HPDE6-E6E7 (cell line): ENCODE results near the gene BICDL2.
"Not testable (repeated sequence)": the region's sequence is repeated elsewhere in the genome, so short reads cannot be mapped to it uniquely, and the experiment has no call there.

Experiments
- DNase-seq: peaks from one replicate; pipeline ENCODE4 v3.0.0; 2011; ENCODE audit warnings: missing footprints; ENCODE audit errors: extremely low spot score

Gene BICDL2, protein sequence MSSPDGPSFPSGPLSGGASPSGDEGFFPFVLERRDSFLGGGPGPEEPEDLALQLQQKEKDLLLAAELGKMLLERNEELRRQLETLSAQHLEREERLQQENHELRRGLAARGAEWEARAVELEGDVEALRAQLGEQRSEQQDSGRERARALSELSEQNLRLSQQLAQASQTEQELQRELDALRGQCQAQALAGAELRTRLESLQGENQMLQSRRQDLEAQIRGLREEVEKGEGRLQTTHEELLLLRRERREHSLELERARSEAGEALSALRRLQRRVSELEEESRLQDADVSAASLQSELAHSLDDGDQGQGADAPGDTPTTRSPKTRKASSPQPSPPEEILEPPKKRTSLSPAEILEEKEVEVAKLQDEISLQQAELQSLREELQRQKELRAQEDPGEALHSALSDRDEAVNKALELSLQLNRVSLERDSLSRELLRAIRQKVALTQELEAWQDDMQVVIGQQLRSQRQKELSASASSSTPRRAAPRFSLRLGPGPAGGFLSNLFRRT

DNA sequence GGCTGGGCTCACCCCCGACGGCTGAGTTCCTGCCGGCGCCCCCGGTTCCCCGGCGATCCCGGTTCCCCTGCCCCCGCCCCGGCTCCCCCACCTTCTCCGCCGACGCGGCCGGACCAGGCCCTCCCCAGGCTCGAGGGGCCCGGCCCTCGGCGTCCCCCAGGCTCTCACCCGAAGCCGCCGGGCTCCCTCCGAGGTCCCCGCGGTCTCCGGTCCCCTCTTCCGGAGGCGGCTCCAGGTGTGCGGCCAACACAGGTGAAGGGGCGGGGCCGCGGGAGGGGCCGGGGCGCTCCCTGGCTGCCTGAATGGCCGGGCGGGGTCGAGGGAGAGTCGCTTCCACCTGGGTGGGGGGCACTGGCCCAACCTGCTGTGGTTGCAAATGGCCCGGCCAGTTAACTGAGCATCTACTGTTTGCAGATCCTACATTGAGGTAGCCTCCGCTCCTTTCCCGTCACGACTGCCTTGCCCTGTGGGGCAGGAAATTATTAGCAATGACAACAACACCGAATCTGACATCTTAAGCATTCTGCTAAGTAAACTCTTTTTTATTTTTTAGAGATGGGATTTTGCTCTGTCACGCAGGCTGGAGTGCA lies at the start of gene BICDL2:
TSS of gene BICDL2 (minus strand) at position 219 of the 590 bp plus-strand sequence. CDS start 1,448 bp downstream, outside the sequence.
- no peak for DNase-seq

- no peak for DNase-seq
These were observed 49.3 kb upstream of the BICDL2 start for GRCh38 chr16:3085868-3086595.

GRCh38 chr16:3084969-3085670 lies 48.4 kb upstream of the BICDL2 start:
- DNase-seq: no peak

GRCh38 chr16:3084491-3084890 lies 47.7 kb upstream of the BICDL2 start:
- DNase-seq: no peak

GRCh38 chr16:3083408-3083807 lies 46.7 kb upstream of the BICDL2 start:
- DNase-seq: not testable (repeated sequence)

DNA sequence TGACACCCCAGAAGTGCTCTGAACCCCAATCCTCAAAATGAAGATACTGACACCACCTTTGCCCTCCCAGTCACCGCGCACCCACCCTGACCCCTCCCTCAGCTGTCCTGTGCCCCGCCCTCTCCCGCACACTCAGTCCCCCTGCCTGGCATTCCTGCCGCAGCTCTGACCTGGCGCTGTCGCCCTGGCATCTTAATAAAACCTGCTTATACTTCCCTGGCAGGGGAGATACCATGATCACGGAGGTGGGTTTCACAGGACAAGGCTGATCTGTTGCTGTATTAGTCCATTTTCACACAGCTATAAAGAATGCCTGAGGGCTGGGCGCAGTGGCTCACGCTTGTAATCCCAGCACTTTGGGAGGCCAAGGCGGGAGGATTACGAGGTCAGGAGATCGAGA lies 45.2 kb upstream of the BICDL2 start:
- DNase-seq: not testable (repeated sequence)

DNA sequence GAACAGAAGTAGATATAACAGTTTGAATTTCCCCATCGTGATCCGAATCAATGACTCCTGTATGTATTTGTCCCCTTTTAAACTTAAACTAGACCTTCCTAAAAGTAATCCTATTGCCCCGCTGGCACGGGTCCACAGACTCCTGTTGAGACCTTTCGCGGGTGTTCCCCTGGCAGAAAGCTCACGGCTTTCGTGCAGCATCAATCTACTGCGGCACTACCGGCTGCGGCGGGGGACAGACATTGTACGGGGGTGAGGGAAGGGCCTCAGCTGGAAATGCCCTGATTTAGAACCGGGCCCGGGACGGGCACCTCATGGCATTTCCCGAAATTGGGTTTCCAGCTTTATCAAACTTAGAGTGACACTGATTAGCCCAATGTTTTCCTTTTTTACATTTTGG lies 43.3 kb upstream of the BICDL2 start:
- DNase-seq: no peak

DNA sequence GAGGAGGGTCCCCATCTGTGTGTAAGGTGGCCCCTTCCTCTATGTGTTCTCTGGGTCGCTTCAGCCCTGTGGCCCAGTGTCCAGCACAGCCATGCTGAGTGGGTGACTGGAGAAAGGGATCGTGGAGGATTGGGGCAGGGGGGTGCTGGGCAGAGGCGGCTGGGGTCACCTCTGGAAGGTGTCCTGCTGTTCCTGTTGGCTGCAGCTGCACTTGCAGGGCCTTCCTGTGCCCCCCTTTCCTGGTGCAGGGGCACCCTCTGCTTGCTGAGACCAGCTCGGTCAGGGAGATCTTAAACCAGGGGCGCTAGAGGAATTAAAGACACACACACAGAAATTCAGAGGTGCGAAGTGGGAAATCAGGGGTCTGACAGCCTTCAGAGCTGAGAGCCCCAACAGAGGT lies 39.8 kb upstream of the BICDL2 start:
- no peak for DNase-seq

DNA sequence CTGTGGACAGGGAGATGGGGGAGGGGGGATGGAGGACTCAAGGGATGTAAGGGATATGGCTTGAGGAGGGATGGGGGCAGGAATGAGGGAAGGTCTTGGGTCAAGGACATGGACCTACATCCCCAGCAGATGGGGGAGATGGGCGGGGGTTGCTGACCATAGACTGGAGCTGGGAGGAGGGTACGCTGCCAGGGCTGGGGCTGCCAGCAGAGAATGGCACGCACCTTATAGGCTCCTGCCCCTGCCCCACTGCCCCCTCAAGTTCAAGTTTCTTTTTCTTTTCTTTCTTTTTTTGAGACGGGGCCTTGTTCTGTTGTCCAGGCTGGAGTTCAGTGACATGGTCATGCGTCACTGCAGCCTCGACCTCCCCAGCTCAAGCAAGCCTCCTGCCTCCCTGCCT lies 39.2 kb upstream of the BICDL2 start:
- DNase-seq: not testable (repeated sequence)

DNA sequence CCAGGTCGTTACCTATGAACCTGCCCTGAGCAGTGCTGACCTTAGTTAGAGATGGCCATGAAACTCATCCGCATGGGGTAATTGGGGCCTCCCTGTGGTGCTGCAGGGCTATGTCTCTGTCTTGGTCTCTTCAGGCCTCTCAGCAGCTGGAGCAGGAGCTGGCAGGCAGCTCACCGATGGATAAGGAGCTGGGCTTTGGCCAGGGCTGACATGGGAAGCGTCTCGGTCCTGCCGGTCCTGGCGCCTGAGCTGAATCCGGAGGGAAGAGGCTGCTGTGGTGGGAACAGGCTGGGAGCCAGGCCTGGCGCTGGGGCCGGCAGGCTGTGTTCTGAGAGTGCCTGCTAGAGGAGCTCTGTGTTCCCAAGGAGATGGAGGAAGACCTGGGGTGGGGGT lies 38.8 kb upstream of the BICDL2 start:
- no peak for DNase-seq

DNA sequence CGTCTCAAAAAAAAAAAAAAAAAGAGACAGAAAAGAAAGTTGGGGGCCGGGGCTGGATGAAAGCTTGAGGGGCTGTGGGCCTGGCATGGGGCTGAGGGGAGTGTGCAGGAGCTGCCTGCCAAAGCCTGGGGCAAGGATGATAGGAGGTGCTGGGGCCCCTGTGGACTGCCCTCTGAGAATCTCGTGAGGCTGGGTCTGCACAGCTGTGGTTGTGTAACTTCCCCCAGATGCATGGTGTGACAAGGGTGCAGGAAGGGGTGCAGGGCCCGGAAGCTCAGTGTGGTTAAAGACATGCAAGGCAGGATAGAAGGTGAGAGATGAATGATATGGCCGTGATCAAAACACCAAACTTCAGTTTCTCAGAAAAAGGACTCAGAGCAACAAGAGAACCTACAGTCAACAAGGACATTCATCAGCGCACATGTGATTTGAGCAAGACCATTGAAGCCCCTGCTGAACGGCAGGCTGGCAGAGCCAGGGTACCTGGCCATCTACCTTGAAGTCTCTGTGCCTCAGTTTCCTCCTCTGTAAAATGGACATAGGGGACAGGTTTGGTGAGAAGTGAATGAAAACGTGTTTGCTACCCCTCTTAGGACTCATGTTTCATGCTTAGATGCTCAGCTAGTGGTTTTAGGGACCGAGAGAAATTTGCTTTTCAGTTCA lies 38.2 kb upstream of the BICDL2 start:
- no peak for DNase-seq

- no peak for DNase-seq
These were observed 36.7 kb upstream of the BICDL2 start for GRCh38 chr16:3073448-3073847.

DNA sequence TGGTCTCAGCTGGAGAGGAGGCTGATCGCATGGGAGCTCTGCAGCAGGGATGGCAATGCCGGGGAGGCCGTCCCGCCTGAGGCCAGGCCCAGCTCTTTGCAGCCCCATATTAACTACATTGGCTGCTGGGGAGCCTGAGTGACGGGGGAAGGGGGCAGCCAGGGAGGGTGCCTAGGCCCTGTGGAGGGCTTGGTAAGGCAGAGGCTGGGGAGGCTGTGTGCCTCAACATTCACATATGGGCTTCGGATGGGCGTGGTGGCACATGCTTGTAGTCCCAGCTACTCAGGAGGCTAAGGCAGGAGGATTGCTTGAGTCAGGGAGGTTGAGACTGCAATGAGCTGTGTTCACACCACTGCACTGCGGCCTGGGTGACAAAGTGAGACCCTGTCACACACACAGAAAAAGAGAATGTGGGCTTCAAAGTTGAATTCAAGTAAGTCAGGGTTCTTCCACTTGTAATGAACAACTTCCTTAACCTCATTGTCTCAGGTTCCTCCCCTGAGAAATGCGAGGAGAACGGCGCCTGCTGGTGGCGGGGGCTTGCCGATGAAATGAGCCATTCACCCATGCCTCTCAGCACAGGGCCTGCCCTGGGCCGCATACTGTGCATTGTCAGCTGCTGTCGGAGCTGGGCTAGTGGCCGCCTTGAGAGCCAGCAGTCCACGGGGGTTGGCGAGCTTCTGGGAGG lies 36.0 kb upstream of the BICDL2 start:
- DNase-seq: not testable (repeated sequence)

- DNase-seq: not testable (repeated sequence)
These were observed 35.4 kb upstream of the BICDL2 start for GRCh38 chr16:3072148-3072547.

DNA sequence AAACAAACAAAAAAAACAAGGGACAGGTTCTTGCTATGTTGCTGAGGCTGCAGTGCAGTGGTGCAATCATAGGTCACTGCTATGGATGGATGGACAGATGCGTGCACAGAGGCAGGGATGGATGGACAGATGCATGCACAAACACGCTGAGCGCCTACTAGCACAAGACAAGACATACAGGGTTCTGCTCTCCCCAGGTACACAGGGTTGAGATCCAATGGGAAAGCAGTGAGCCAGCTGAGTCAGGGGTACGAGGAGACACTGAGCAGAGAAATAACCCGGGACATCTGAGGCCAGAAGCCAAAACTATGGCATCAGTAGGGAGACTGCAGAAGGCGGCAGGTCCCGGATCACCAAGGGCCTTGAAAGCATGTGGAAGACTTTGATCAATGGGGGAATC lies 34.9 kb upstream of the BICDL2 start:
- no peak for DNase-seq

DNA sequence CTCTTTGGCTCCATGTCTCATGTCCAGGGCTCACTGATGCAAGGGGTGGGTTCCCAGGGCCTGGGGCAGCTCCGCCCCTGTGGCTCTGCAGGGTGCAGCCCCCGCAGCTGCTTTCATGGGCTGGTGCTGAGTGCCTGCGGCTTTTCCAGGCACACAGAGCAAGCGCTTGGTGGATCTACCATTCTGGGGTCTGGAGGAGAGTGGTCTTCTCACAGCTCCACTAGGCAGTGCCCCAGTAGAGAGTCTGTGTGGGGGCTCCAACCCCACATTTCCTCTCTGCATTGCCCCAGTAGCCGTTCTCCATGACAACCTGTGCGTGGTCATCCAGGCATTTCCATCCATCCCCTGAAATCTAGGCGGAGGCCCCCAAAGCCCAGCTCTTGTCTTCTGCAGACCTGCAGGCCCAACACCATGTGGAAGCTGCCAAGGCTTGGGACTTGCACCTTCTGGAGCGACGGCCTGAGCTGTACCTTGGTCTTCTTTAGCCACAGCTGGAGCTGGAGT lies 33.9 kb upstream of the BICDL2 start:
- no peak for DNase-seq

- DNase-seq: not testable (repeated sequence)
These were observed 32.4 kb upstream of the BICDL2 start for GRCh38 chr16:3069146-3069545.

- no peak for DNase-seq
These were observed 31.7 kb upstream of the BICDL2 start for GRCh38 chr16:3068487-3068886.

- no peak for DNase-seq
These were observed 29.6 kb upstream of the BICDL2 start for GRCh38 chr16:3066440-3066748.

- no peak for DNase-seq
These were observed 29.1 kb upstream of the BICDL2 start for GRCh38 chr16:3065742-3066439.
